Measurements from ENCODE around the gene ANO10.
"Not testable (repeated sequence)": the region's sequence is repeated elsewhere in the genome, so short reads cannot be mapped to it uniquely, and the experiment has no call there.

The ANO10 gene

GRCh38 chr3:43624619-43625305 lies 3.0 kb upstream of the ANO10 start:
- no peak for DNase-seq

GRCh38 chr3:43620831-43621655 lies 768 bp downstream of the ANO10 start:
- no peak for DNase-seq

- no peak for DNase-seq
These were observed 2.2 kb downstream of the ANO10 start for GRCh38 chr3:43619588-43619987.

- DNase-seq: no peak
These were observed 3.7 kb downstream of the ANO10 start for GRCh38 chr3:43618142-43618541.

GRCh38 chr3:43616034-43616433 lies 5.8 kb downstream of the ANO10 start:
- no peak for DNase-seq

GRCh38 chr3:43615133-43615532 lies 6.7 kb downstream of the ANO10 start:
- DNase-seq: no peak

GRCh38 chr3:43613976-43614375 lies 7.8 kb downstream of the ANO10 start:
- DNase-seq: no peak

- DNase-seq: no peak
These were observed 9.4 kb downstream of the ANO10 start for GRCh38 chr3:43612419-43612818.

- DNase-seq: no peak
These were observed 12.4 kb downstream of the ANO10 start for GRCh38 chr3:43609406-43609805.

- DNase-seq: no peak
These were observed 13.1 kb downstream of the ANO10 start for GRCh38 chr3:43608751-43609150.

GRCh38 chr3:43606284-43606683 lies 15.5 kb downstream of the ANO10 start:
- DNase-seq: no peak

- not testable (repeated sequence) for DNase-seq
These were observed 21.9 kb downstream of the ANO10 start for GRCh38 chr3:43599959-43600358.

GRCh38 chr3:43597961-43598360 lies 23.9 kb downstream of the ANO10 start:
- no peak for DNase-seq

- DNase-seq: not testable (repeated sequence)
These were observed 25.6 kb downstream of the ANO10 start for GRCh38 chr3:43596178-43596577.

- DNase-seq: not testable (repeated sequence)
These were observed 26.5 kb downstream of the ANO10 start for GRCh38 chr3:43595280-43595679.

GRCh38 chr3:43593588-43593987 lies 28.2 kb downstream of the ANO10 start:
- DNase-seq: not testable (repeated sequence)

GRCh38 chr3:43591866-43592265 lies 29.9 kb downstream of the ANO10 start:
- DNase-seq: not testable (repeated sequence)

- no peak for DNase-seq
These were observed 34.5 kb downstream of the ANO10 start for GRCh38 chr3:43587303-43587702.

- DNase-seq: no peak
These were observed 37.6 kb downstream of the ANO10 start for GRCh38 chr3:43584043-43584826.

- no peak for DNase-seq
These were observed 38.3 kb downstream of the ANO10 start for GRCh38 chr3:43583481-43583880.

GRCh38 chr3:43582866-43583265 lies 38.9 kb downstream of the ANO10 start:
- no peak for DNase-seq

GRCh38 chr3:43581343-43581742 lies 40.5 kb downstream of the ANO10 start:
- DNase-seq: no peak

- no peak for DNase-seq
These were observed 41.6 kb downstream of the ANO10 start for GRCh38 chr3:43580181-43580580.

GRCh38 chr3:43573576-43573975 lies 48.2 kb downstream of the ANO10 start:
- DNase-seq: no peak
